ENCODE measurements around the gene MAP1LC3A. TPM values are rescaled to one million over a fixed set of nuclear protein-coding genes. Genes with fewer than 3 reads are reported as not detected.

MAP1LC3A gene
- total RNA-seq, 1 experiment from 2014 or later = not detected

DNA sequence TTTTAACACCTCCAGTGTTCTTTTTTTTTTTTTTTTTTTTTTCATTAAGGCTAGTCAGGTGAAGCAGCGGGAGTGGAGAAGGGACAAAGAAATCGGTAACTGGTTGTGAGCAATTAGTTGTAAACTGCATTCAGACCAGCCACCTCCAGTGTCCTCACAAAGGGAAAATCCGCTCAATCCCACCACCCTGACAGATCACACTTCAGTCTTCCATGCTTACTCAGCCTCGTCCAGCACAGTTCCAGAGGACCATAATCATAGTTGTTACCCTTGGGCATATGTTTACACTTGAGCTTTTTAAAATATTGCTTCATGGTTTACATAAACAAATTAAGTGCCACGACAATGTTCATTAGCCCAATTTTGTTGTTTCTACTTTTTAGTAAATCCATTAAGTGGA is 32.1 kb upstream of the MAP1LC3A start:
- peaks cover 25% of the 10 kb centered on the region for H3K36me3 ChIP-seq (ENCODE audit: low read depth)
- H3K4me3 ChIP-seq = peak overlapping the region; percentile 26; the same call in 1 of the 2 replicates
- BruUV-seq (replicated peaks) = TSS peak; percentile 39
- intact Hi-C loops (cut with micrococcal nuclease; ENCODE audit: unreplicated experiment) = loop anchor here (1.0 to 5.0 kb wide), 6 partner anchors 10 to 224 kb away; partner anchors contain the start of genes AHCY, DYNLRB1 and PIGU
- no peak overlapping the region for H2AFZ ChIP-seq
- H3K4me2 ChIP-seq = peak overlapping the region; percentile 68
- H3K79me2 ChIP-seq (ENCODE audit: low read depth) = peaks cover 38% of the 10 kb centered on the region
- peak overlapping the region; percentile 77 for H3K27ac ChIP-seq
- DNase-seq = no peak
- no peaks in the 10 kb centered on the region for H3K27me3 ChIP-seq (ENCODE audit: insufficient read depth, low read depth)
- no peaks in the 10 kb centered on the region for H3K9me2 ChIP-seq (ENCODE audit: insufficient read depth)
- no peaks in the 10 kb centered on the region for H4K20me1 ChIP-seq (ENCODE audit: insufficient read depth)
- TF ChIP-seq EZH2 (IDR thresholded peaks at IDR 0.05; ENCODE audit: low read depth) = no peak
- TF ChIP-seq, protein P1, sequence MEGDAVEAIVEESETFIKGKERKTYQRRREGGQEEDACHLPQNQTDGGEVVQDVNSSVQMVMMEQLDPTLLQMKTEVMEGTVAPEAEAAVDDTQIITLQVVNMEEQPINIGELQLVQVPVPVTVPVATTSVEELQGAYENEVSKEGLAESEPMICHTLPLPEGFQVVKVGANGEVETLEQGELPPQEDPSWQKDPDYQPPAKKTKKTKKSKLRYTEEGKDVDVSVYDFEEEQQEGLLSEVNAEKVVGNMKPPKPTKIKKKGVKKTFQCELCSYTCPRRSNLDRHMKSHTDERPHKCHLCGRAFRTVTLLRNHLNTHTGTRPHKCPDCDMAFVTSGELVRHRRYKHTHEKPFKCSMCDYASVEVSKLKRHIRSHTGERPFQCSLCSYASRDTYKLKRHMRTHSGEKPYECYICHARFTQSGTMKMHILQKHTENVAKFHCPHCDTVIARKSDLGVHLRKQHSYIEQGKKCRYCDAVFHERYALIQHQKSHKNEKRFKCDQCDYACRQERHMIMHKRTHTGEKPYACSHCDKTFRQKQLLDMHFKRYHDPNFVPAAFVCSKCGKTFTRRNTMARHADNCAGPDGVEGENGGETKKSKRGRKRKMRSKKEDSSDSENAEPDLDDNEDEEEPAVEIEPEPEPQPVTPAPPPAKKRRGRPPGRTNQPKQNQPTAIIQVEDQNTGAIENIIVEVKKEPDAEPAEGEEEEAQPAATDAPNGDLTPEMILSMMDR (conservative IDR thresholded peaks at IDR 0.05) = no peak
- peaks cover 37% of the 10 kb centered on the region for H3K4me1 ChIP-seq (replicated peaks; ENCODE audit: insufficient read depth)
- ChIA-PET POLR2A (ENCODE audit: unreplicated experiment) (no interaction called here), CTCF (no interaction called here)
- H3F3A ChIP-seq (ENCODE audit: insufficient read depth, low read depth) = peaks cover 38% of the 10 kb centered on the region
- H3K9me3 ChIP-seq (ENCODE audit: insufficient read depth, low read depth) = no peaks in the 10 kb centered on the region

DNA sequence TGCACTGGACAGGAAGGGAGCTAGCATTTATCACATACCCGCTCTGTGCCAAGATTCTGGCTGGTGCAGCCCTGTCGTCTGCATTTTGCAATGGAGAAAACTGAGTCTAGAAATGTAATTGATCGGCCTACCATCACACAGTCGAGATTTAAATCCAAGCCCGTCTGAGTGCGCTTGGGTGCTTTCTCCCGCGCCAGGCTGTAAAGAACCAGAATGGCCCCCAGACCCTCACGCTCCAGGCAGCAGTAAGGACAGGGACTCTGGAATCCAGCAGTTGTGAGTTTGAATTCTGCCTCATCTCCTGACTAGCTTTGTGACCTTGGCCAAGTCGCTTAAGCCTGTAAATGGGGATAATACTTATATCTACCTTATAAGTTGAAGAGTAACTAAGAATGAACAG is 31.5 kb upstream of the MAP1LC3A start:
- peak overlapping the region; percentile 68 for H3K4me2 ChIP-seq
- no TSS peak for BruUV-seq (replicated peaks)
- intact Hi-C loops (cut with micrococcal nuclease; ENCODE audit: unreplicated experiment) = loop anchor here (2.0 to 5.0 kb wide), 3 partner anchors 150 to 224 kb away; partner anchors contain the start of genes AHCY and PIGU
- peaks cover 38% of the 10 kb centered on the region for H3F3A ChIP-seq (ENCODE audit: insufficient read depth, low read depth)
- no peaks in the 10 kb centered on the region for H3K27me3 ChIP-seq (ENCODE audit: insufficient read depth, low read depth)
- ChIA-PET POLR2A (ENCODE audit: unreplicated experiment) (no interaction called here), CTCF (no interaction called here)
- H3K9me3 ChIP-seq (ENCODE audit: insufficient read depth, low read depth) = no peaks in the 10 kb centered on the region
- H3K4me3 ChIP-seq = no peak overlapping the region
- DNase-seq = no peak
- no peak overlapping the region for H2AFZ ChIP-seq
- H4K20me1 ChIP-seq (ENCODE audit: insufficient read depth) = no peaks in the 10 kb centered on the region
- no peak for TF ChIP-seq EZH2 (IDR thresholded peaks at IDR 0.05; ENCODE audit: low read depth)
- TF ChIP-seq, protein P1 (conservative IDR thresholded peaks at IDR 0.05) = no peak
- peaks cover 37% of the 10 kb centered on the region for H3K4me1 ChIP-seq (replicated peaks; ENCODE audit: insufficient read depth)
- H3K36me3 ChIP-seq (ENCODE audit: low read depth) = peaks cover 25% of the 10 kb centered on the region
- peak overlapping the region; percentile 77 for H3K27ac ChIP-seq
- peaks cover 32% of the 10 kb centered on the region for H3K79me2 ChIP-seq (ENCODE audit: low read depth)
- H3K9me2 ChIP-seq (ENCODE audit: insufficient read depth) = no peaks in the 10 kb centered on the region

DNA sequence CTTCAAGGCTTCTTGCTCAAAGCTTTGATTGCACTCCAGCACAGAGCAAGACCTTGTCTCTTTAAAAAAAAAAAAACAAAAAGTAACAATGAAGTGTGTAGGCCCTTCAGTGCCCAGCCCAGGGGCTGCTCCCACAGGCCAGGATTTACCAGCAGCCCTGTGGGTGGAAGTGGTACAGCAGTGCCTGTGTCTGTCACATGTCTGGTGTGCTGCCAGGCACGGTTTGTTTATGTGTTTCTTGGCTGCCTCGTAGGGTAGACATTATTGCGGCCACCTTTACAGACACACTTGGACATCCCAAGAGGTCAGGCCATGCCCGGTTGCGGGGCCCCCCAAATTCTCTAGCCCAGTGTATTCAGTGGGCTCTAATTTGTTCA is 29.6 kb upstream of the MAP1LC3A start:
- H3F3A ChIP-seq (ENCODE audit: insufficient read depth, low read depth) = peaks cover 32% of the 10 kb centered on the region
- no peaks in the 10 kb centered on the region for H3K9me3 ChIP-seq (ENCODE audit: insufficient read depth, low read depth)
- H3K27me3 ChIP-seq (ENCODE audit: insufficient read depth, low read depth) = no peaks in the 10 kb centered on the region
- no peak for TF ChIP-seq EZH2 (IDR thresholded peaks at IDR 0.05; ENCODE audit: low read depth)
- TF ChIP-seq, protein P1 (conservative IDR thresholded peaks at IDR 0.05) = no peak
- no peak overlapping the region for H3K4me2 ChIP-seq
- no peak for DNase-seq
- H3K9me2 ChIP-seq (ENCODE audit: insufficient read depth) = no peaks in the 10 kb centered on the region
- intact Hi-C loops (cut with micrococcal nuclease; ENCODE audit: unreplicated experiment) = loop anchor here (5.0 kb wide), 1 partner anchor 148 kb away; the partner anchor contains the start of gene PIGU
- H3K4me3 ChIP-seq = no peak overlapping the region
- CTCF ChIA-PET = interaction anchor here (0.7 kb wide), 1 partner anchor 101 kb away, joined by 7 read pairs; no protein-coding TSS in a partner anchor
- peaks cover 25% of the 10 kb centered on the region for H3K36me3 ChIP-seq (ENCODE audit: low read depth)
- H2AFZ ChIP-seq = no peak overlapping the region
- no peak overlapping the region for H3K27ac ChIP-seq
- no peaks in the 10 kb centered on the region for H4K20me1 ChIP-seq (ENCODE audit: insufficient read depth)
- peaks cover 35% of the 10 kb centered on the region for H3K4me1 ChIP-seq (replicated peaks; ENCODE audit: insufficient read depth)
- POLR2A ChIA-PET (ENCODE audit: unreplicated experiment) = no interaction called here
- H3K79me2 ChIP-seq (ENCODE audit: low read depth) = peaks cover 16% of the 10 kb centered on the region
- no TSS peak for BruUV-seq (replicated peaks)

Measured in PC-9 (cell line).